Esophagus muscularis mucosa (tissue), 4 donors: ENCODE data around the gene BCAS3. TPM values are rescaled to one million over a fixed set of nuclear protein-coding genes. Genes with fewer than 3 reads are reported as not detected.

Experiments
- DNase-seq: peaks from one replicate; pipeline ENCODE4 v3.0.0-alpha.2; 2017; ENCODE audit errors: extremely low spot score
- H3K27ac ChIP-seq, 4 donors: fragments of 200-600 bp; sonication (generic); replicated peaks in 1 of 4; 1 replicate in 3 of 4; 2 replicates in 1 of 4; pipeline ENCODE4 v1.5.1; 2016 to 2019; ENCODE audit warnings: mild to moderate bottlenecking in 1 of 4
- H3K27me3 ChIP-seq, 4 donors: fragments of 200-600 bp; sonication (generic); one replicate each; pipeline versions ENCODE4 v1.5.1 to v1.6.0; 2016 to 2019
- H3K36me3 ChIP-seq, 4 donors: fragments of 200-600 bp; sonication (generic); one replicate each; pipeline ENCODE4 v1.5.1; 2016 to 2019
- H3K4me1 ChIP-seq, 4 donors: fragments of 200-600 bp; sonication (generic); one replicate each; pipeline ENCODE4 v1.5.1; 2016 to 2019
- H3K4me3 ChIP-seq, 4 donors: fragments of 200-600 bp; sonication (generic); 1 replicate in 2 of 4; 2 replicates in 2 of 4; pipeline ENCODE4 v1.5.1; 2016 to 2019; ENCODE audit warnings: mild to moderate bottlenecking in 4 of 4, moderate library complexity in 1 of 4
- H3K9me3 ChIP-seq, 4 donors: fragments of 200-600 bp; sonication (generic); 1 replicate in 3 of 4; 2 replicates in 1 of 4; pipeline ENCODE4 v1.5.1; 2016 to 2019
- EP300 ChIP-seq: sonication (generic); formaldehyde crosslinking; IDR thresholded peaks from one replicate; pipeline ENCODE4 v1.6.1; 2017; ENCODE audit warnings: antibody characterized with exemption
- POLR2A ChIP-seq: fragments of 450-650 bp; IDR thresholded peaks from one replicate; pipeline ENCODE4 v1.6.1; 2017; ENCODE audit warnings: antibody characterized with exemption, moderate library complexity, mild to moderate bottlenecking, low read depth
- POLR2AphosphoS5 ChIP-seq, 2 donors: sonication (generic); formaldehyde crosslinking; IDR thresholded peaks; one replicate each; pipeline ENCODE4 v1.6.1; 2017; ENCODE audit warnings: antibody characterized with exemption in 2 of 2
- WGBS: methylation state at CpG from one replicate; pipeline ENCODE4 v1.1.5; 2018; 5-methylcytosine and 5-hydroxymethylcytosine counted together
- intact Hi-C: fragments of 100-400 bp; cut with DNase I; formaldehyde crosslinking; loops from one replicate; pipeline ENCODE4 v1.15.1; 2023
- total RNA-seq, 4 donors: library from RNA; depleted of rRNA; stranded (reverse); fragments of >200 nt; gene quantifications; one replicate each; pipeline versions ENCODE4 v1.1.0 to v1.2.1, GENCODE V29; 2016
- TF ChIP-seq, protein P1 (sequence below), 3 experiments: fragments of 200-600 bp in 2 of 3; fragments of 450-650 bp in 1 of 3; sonication (generic) in 2 of 3; IDR thresholded peaks; one replicate each; pipeline ENCODE4 v1.5.1; 2017 to 2019; ENCODE audit warnings: antibody characterized with exemption in 3 of 3, mild to moderate bottlenecking in 2 of 3, moderate library complexity in 1 of 3

Gene BCAS3
- total RNA-seq, 4 donors from 2014 or later = 17.4 to 25.7 (median 19.5) TPM

DNA sequence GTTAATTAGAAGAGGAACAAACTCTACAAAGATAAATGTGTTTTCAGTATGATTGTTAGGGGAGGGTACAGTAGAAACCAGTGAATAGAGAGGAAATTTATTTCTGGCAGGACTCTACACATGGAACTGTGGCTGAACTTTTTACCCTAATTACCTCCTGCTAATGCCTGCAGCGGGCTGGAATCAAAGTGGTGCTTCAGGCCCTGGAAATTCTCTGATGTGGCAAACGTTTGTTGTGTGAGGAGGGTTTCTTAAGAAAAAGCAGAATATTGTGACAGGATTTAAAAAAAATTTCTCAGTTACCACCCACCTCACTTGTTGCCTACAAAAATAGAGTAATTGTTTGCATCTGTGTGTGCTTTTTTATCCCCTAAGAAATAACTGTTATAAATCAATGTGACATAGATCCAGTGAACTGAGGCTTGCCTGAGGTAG is 154.5 kb downstream of the BCAS3 start:
- TF ChIP-seq EP300 (no peak), POLR2AphosphoS5 (IDR thresholded peaks at IDR 0.05) (no peak), POLR2A (no peak)
- TF ChIP-seq, protein P1, sequence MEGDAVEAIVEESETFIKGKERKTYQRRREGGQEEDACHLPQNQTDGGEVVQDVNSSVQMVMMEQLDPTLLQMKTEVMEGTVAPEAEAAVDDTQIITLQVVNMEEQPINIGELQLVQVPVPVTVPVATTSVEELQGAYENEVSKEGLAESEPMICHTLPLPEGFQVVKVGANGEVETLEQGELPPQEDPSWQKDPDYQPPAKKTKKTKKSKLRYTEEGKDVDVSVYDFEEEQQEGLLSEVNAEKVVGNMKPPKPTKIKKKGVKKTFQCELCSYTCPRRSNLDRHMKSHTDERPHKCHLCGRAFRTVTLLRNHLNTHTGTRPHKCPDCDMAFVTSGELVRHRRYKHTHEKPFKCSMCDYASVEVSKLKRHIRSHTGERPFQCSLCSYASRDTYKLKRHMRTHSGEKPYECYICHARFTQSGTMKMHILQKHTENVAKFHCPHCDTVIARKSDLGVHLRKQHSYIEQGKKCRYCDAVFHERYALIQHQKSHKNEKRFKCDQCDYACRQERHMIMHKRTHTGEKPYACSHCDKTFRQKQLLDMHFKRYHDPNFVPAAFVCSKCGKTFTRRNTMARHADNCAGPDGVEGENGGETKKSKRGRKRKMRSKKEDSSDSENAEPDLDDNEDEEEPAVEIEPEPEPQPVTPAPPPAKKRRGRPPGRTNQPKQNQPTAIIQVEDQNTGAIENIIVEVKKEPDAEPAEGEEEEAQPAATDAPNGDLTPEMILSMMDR (IDR thresholded peaks at IDR 0.05) = no peak
- Histone ChIP-seq H3K27me3 (no peaks in the 10 kb centered on the region), H3K4me1 (peaks cover 6 to 9% (median 8%) of the 10 kb centered on the region in 4 donors), H3K27ac (no peak overlapping the region), H3K9me3 (no peaks in the 10 kb centered on the region), H3K4me3 (no peak overlapping the region), H3K36me3 (no peaks in the 10 kb centered on the region)
- no peak for DNase-seq
- WGBS = 11% methylated on average over 2 of the region's 2 CpGs
- intact Hi-C loops = no loop called here

DNA sequence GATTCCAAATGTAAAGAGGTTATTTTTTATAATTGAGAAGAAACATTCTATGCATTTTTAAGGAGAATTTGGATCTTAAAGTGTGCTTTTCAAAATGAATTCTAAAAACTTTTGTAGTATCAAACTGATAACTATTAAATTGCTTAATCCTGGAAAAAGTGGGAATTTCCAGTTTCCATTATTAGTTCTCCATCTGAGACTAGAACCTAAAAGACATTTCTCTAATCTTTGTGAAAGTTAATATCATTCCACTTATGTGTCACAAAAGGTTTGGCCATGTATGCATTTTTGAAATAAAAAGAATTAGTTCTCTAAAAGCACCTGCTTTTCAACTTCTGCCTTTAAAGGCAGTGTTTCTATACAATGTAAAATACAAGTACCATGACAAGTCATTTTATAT is 155.0 kb downstream of the BCAS3 start:
- H3K9me3 ChIP-seq = no peaks in the 10 kb centered on the region
- no peak for DNase-seq
- peaks cover 6 to 9% (median 8%) of the 10 kb centered on the region in 4 donors for H3K4me1 ChIP-seq
- H3K36me3 ChIP-seq = no peaks in the 10 kb centered on the region
- TF ChIP-seq POLR2AphosphoS5 (IDR thresholded peaks at IDR 0.05) = no peak
- TF ChIP-seq EP300 = no peak
- H3K4me3 ChIP-seq = no peak overlapping the region
- intact Hi-C loops = no loop called here
- H3K27me3 ChIP-seq = no peaks in the 10 kb centered on the region
- no peak overlapping the region for H3K27ac ChIP-seq

DNA sequence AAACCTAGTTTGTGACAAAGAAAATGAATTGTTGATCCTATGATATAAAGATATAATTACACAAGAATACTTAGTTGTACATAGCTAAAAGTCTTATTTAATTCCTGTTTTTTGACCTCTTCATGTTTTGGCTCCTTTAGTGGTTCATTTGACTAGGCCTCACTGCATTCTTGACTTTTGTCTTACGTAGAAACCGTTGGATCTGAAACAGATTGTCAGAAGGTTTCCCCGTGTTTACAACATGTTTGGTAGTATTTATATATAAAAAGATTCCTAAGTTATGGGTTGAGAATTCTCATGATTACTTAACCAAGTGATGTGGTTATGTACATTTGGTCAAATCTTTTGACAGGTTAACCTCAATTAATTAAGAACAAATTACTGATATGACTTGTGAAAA is 162.8 kb downstream of the BCAS3 start:
- Histone ChIP-seq H3K9me3 (no peaks in the 10 kb centered on the region), H3K4me3 (no peak overlapping the region), H3K27me3 (no peaks in the 10 kb centered on the region), H3K27ac (no peak overlapping the region), H3K4me1 (no peaks in the 10 kb centered on the region), H3K36me3 (no peaks in the 10 kb centered on the region)
- intact Hi-C loops = no loop called here
- DNase-seq = no peak
- WGBS = 72% methylated on average over 3 of the region's 3 CpGs
- TF ChIP-seq POLR2AphosphoS5 (IDR thresholded peaks at IDR 0.05) = no peak
- TF ChIP-seq EP300 = no peak
- no peak for TF ChIP-seq POLR2A
- TF ChIP-seq, protein P1 (IDR thresholded peaks at IDR 0.05) = no peak

DNA sequence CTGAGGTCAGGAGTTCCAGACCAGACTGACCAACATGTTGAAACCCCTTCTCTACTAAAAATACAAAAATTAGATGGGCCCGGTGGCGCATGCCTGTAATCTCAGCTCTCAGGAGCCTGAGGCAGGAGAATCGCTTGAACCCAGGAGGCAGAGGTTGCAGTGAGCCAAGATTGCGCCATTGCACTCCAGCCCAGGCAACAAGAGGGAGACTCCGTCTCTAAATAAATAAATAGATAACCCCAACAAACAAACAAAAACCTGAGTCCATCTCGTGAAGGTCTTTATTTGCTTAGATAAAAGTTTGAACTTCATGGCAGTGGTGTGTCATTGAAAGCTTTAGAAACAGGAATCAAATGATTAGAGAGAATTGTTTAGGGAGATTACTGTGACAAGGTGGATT is 167.4 kb downstream of the BCAS3 start:
- H3K9me3 ChIP-seq = no peaks in the 10 kb centered on the region
- H3K27me3 ChIP-seq = no peaks in the 10 kb centered on the region
- no peak for DNase-seq
- no peaks in the 10 kb centered on the region for H3K4me1 ChIP-seq
- no peak overlapping the region for H3K4me3 ChIP-seq
- intact Hi-C loops = no loop called here
- H3K36me3 ChIP-seq = no peaks in the 10 kb centered on the region
- TF ChIP-seq EP300 (no peak), POLR2A (no peak), POLR2AphosphoS5 (IDR thresholded peaks at IDR 0.05) (no peak)
- TF ChIP-seq, protein P1 (IDR thresholded peaks at IDR 0.05) = no peak
- H3K27ac ChIP-seq = no peak overlapping the region
- 90% methylated on average over 6 of the region's 6 CpGs for WGBS

DNA sequence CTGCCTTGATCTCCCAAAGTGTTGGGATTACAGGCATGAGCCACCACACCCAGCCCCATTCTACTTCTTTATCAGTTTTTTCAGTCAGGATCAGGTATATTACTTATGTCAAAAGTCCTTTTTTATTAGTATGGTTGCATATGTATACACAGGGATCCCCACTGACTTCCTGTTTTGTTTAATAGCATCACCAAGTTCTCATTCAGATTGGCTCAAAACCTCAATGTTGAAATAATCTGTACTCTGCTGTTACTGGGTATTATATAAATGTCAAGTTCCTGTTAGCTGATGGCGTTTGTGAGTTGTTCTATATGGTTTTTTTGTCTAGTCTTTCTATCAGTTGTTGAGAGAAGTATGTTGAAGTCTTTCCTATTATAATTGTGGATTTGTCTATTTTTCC is 168.5 kb downstream of the BCAS3 start:
- Histone ChIP-seq H3K4me3 (no peak overlapping the region), H3K36me3 (no peaks in the 10 kb centered on the region), H3K27ac (no peak overlapping the region), H3K27me3 (no peaks in the 10 kb centered on the region), H3K4me1 (no peaks in the 10 kb centered on the region), H3K9me3 (no peaks in the 10 kb centered on the region)
- 73% methylated on average over 1 of the region's 1 CpG for WGBS
- intact Hi-C loops = no loop called here
- no peak for DNase-seq
- TF ChIP-seq, protein P1 (IDR thresholded peaks at IDR 0.05) = no peak
- TF ChIP-seq EP300 (no peak), POLR2A (no peak), POLR2AphosphoS5 (IDR thresholded peaks at IDR 0.05) (no peak)
